Effector CD8-positive, alpha-beta T cell (primary cell): Measurements from ENCODE around the gene THNSL1.

ENCODE experiments used
- DNase-seq: peaks from one replicate; lab custom pipeline; 2025; lab: John Stamatoyannopoulos, UW

THNSL1 gene

DNA sequence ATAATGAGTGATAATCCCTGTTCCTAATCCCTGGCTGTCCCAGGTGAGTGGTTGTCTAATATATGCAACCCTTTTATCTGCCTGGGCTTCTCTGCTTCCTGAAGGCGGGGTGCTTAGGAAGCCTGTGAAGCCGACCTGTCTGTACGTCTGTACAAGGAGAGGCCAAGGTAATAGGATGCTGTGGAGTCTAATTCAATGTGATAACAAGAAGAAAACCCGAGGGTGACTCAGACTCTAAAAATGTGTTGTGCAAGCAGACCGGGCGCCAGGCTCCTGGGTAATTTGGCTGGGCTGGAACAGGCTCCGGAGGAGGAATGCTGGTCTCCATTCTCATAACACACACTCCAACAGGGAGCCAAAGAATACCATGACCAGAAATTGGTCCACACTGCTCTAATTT is 43.6 kb downstream of the THNSL1 start:
- DNase-seq: no peak

DNA sequence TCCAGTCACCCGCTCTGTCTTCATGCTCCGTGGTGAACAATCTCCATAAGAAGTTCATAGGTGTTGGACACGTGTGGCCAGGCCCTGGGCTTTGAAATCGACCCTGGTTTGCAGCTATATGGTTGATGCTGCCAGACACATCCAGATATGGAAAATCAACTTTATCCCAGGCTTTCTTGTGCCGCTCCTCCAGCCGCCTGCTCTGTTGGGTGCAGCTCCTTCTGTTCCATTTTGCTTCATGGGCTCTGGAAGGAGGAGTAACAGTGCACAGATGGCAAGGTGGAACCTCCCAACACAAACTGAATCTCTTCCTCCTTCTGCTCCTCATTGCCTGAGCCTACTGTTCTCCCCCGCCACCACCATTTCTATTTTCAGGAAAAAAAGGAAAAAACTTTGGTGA is 44.7 kb downstream of the THNSL1 start:
- DNase-seq: no peak

DNA sequence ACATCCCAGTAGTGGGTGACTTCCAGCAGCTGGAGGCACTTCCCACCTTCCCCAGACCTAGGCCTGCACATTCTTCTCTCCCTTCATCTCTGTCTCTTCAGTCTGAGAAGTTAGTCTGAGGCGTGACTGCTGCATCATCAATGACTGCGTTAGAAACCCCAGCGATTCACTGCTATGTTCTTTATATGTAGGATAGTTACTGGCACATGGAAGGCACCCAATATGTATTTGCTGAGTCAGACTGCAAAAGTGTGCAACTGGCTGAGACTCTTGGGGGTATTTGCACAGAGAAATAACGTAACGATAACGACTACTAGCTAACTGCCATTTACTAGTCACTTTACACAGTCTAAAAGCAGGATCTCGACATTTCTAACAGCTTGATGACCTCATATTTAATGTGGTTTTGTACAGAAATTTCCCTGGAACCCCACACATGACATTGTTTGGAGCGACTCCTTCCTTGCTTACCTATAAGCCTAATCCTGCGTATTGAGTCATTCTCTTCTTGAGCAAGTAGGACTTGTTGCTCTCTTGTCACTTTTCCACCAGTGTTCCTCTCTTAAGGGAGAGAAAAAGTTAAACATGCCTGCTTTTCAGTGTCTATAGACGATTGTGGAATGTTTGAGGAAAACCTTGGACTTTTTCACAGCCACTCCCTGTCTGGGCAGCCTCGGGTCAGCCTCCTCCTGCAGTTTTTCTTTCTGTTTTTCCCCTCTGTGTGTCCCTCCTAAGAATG is 45.5 kb downstream of the THNSL1 start:
- no peak for DNase-seq

DNA sequence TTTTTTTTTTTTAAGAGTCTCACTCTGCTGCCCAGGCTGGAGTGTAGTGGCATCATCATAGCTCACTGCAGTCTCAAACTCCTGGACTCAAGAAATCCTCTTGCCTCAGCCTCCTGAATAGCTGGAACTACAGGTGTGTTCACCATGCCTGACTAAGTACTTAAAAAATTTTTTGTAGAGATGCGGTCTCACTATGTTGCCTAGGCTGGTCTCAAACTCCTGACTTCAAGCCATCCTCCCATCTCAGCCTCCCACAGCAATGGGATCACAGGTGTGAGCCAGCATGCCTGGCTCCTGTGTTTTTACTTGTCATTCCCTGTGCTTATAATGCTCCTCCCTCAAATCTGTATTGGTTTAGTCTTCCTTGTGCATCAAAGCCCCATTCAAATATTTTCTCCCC is 46.7 kb downstream of the THNSL1 start:
- no peak for DNase-seq

DNA sequence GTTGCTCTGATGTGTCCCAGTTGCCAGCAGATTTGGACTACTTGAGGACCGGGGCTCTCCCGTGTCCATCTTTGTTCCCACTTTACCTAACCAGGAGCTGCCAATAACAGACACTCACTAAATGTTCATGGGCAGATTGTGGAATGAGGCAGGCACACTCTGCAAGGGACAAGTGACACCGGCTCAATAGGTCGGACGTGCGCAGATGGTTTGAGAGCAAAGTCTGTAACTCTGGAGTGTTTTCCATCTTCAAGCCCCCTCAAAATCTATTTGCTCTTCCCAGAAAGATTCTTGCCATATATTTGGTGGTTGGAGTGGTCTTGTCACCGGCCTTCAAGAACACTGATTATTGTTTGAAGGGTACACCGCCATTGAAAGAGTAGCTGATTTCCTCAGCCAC is 47.2 kb downstream of the THNSL1 start:
- DNase-seq: no peak

DNA sequence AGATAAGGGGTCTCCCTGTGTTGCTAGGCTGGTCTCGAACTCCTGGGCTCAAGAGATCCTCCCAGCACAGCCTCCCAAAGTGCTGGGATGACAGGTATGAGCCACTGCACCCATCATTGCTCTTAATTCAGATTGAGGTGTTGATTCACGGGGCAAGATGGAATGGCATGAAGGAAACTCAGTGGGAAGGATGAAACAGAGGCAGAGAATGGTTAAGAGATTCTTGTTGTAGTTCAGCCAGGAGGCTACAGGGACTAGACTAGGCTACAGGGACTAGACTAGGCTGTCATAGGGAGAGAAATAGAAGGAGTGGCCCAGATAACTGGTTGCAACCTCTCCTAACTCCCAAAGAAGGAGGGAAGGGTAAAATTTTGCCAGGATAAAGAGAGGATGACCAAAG is 48.0 kb downstream of the THNSL1 start:
- no peak for DNase-seq

DNA sequence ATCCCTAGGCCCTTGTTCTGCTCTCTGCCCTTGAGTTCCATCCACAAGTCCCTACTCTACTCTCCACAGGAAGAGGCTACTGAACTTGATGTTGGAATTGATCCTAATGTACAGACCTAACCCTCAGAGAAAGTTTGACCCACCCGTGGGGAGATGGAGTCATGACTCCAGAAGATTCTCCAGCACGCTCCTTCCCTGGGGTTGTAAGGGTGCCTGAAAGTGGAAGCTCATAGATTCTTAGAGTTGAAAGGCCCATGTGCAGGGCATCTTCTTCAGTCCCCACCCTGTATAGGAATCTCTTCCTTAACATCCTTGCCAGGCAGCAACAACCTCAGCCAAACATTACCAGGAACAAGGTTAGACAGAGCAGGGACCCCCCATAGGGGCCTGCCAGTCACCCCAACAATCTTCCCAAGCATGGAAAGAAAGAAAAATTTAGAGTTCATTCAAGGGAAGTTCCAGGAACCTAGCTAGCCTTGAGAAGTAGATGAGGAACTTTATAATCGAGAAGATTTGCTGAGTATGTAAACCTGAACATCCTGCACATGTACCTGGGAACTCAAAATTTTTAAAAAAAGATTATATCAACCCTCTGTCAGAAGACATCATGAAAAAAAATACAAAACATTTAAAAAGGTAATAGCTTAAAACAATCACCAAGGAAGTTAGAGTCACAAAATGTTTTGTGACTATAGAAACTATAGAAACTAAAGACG is 49.5 kb downstream of the THNSL1 start:
- no peak for DNase-seq

DNA sequence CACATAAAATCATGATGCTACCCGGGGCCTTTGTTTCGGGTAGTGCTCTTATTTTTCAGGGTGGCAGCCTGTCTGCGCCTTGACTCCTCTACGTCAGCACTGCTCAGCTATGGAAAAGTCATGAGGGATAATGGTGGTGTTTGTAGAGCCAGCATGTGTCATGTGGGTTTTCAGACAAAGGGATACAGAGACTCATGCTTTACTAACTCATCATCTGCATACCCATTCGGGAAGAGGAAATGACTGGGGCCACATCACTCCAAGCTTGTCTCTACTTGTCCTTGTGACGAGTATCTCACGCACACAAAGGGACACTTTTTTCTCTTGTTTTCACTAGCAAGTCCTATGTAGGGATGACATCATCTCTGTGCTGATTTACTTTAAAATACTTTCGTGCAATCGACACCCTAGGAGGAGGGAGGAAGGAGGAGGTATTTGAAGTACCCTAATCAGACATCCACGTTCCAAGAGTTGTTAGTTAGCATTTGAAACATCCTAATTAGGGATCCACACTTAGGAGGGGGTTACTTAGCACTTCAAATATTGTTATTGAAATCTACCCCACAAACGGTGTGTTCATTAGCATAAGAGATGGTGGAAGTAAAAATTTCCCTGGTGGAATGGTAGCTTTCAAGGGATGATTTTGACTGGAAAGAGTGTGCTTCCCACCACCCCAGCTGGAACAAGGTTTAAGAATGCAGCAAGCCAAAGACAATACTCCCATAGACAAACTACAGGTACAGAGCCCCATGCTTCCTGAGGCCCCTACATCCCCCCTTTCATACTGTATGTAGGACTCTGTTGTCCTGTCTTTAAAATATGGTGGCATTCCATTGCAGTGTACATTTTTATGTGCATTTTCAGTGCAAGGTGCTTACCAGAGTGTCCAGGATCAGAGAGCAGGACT is 52.0 kb downstream of the THNSL1 start:
- no peak for DNase-seq

DNA sequence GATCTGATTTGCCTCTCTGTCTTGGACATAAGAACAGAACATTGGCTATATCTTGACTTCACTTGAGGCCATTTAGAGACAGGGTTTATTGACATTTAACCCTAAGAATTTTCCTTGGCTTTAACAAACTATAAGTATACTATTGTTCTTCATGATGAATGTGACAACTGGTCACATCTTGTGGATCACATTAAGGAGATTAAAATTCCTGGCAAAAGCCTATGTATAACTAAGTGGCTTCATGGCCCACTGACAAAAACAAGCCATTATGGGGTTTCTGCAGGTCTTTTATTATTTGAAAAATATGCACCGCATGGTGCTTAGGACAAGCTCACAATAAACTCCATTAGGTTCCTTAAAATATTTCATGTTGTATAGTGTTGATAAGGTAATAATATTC is 54.8 kb downstream of the THNSL1 start:
- no peak for DNase-seq

DNA sequence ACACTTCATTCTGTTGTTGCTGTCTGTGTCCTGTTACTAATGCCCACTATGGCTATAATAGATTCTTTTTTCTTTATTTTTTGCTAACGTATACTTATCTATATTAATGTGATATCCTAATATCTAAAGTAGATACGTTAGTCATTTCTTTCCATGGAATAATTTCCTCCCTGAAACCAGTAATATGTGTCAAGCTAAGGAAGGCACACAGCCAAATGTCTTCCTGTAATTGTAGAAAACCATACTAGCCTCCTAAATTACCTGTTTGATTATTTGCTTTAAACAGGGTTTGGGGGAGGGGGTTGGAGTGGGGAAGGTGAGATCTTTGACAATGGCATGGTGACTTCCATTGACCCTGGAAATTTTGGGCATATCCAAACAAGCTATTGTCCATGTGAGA is 56.4 kb downstream of the THNSL1 start:
- DNase-seq: no peak

DNA sequence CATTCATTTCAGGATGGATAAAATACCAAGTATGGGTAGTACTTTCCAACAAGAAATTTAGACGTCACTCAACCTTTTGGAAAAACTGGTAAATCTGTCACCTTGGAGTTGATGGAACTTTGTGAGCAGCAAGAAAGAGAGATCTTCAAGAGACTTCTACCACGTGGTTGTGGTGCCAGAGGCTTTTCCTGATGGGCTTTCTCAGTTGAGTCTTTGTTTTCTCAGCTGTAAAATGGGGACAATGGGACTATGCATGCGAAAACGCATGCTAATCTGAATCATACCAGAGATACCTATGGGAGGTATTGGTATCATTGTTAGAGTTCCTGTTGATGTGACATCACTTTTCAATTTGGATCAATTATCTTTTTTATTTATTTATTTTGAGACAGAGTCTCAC is 59.4 kb downstream of the THNSL1 start:
- DNase-seq: no peak
